K562 (cell line): ENCODE measurements around the gene PLAAT4. TPM values are rescaled to one million over a fixed set of nuclear protein-coding genes. Genes with fewer than 3 reads are reported as not detected.

ENCODE experiments used
- CTBP1 ChIP-seq: fragments of 450-650 bp; IDR thresholded peaks from 2 replicates; pipeline ENCODE4 v1.6.1; 2016; ENCODE audit warnings: borderline replicate concordance
- DEAF1 ChIP-seq: fragments of 450-650 bp; formaldehyde crosslinking; IDR thresholded peaks from 2 replicates; pipeline ENCODE4 v1.4.0; 2020; ENCODE audit warnings: mild to moderate bottlenecking, moderate library complexity
- FUS ChIP-seq: fragments of 200-400 bp; formaldehyde crosslinking; optimal IDR thresholded peaks from 2 replicates; pipeline ENCODE3; 2017; ENCODE audit warnings: low read depth, low read length
- GTF2E2 ChIP-seq: fragments of 200-800 bp; sonication (Bioruptor generic); IDR thresholded peaks from 2 replicates; pipeline ENCODE4 v1.6.1; 2016; ENCODE audit warnings: missing genetic modification characterization, missing compliant biosample characterization
- KHSRP ChIP-seq: fragments of 450-650 bp; IDR thresholded peaks from 2 replicates; pipeline ENCODE4 v1.6.1; 2017
- L3MBTL2 ChIP-seq: fragments of 450-650 bp; IDR thresholded peaks from 2 replicates; pipeline ENCODE4 v1.6.1; 2016; ENCODE audit warnings: mild to moderate bottlenecking, moderate library complexity
- NFXL1 ChIP-seq: fragments of 450-650 bp; formaldehyde crosslinking; IDR thresholded peaks from 2 replicates; pipeline ENCODE4 v1.4.0; 2021; ENCODE audit warnings: mild to moderate bottlenecking
- RBFOX2 ChIP-seq: fragments of 200-400 bp; formaldehyde crosslinking; IDR thresholded peaks from 2 replicates; pipeline ENCODE4 v1.6.1; 2017; ENCODE audit warnings: low read depth, mild to moderate bottlenecking, low read length, moderate library complexity
- SAP30 ChIP-seq: fragments of 200-600 bp; sonication (generic); IDR thresholded peaks from 2 replicates; pipeline ENCODE4 v1.6.1; 2012; ENCODE audit warnings: borderline replicate concordance, low read depth, mild to moderate bottlenecking, moderate library complexity, low read length, control low read depth, inconsistent platforms; ENCODE audit not compliant: insufficient read depth, poor library complexity, severe bottlenecking
- SNAPC5 ChIP-seq: fragments of 250-450 bp; sonication (Bioruptor Pico); IDR thresholded peaks from 2 replicates; pipeline ENCODE4 v1.8.0; 2021; ENCODE audit warnings: moderate library complexity, mild to moderate bottlenecking, inconsistent platforms
- SOX6 ChIP-seq: fragments of 450-650 bp; IDR thresholded peaks from 2 replicates; pipeline ENCODE4 v1.6.1; 2014; ENCODE audit warnings: mild to moderate bottlenecking
- SRSF1 ChIP-seq: fragments of 200-400 bp; formaldehyde crosslinking; IDR thresholded peaks from 2 replicates; pipeline ENCODE4 v1.6.1; 2017; ENCODE audit warnings: mild to moderate bottlenecking, low read depth, low read length, moderate library complexity
- STAT5A ChIP-seq: IDR thresholded peaks from 2 replicates; pipeline ENCODE4 v1.6.1; 2012; ENCODE audit warnings: low read length, inconsistent platforms, borderline replicate concordance
- TBL1XR1 ChIP-seq, 2 experiments: IDR thresholded peaks; 2 replicates each; pipeline ENCODE4 v1.6.1; 2012; ENCODE audit warnings: improper control_type of control experiment in 2 of 2, low read length in 2 of 2, mild to moderate bottlenecking in 1 of 2
- TCFL5 ChIP-seq: fragments of 250-450 bp; sonication (Bioruptor Pico); conservative IDR thresholded peaks from 2 replicates; pipeline ENCODE4 v1.6.1; 2021; ENCODE audit warnings: mild to moderate bottlenecking, moderate library complexity, matching md5 sums
- TFE3 ChIP-seq: fragments of 450-650 bp; formaldehyde crosslinking; IDR thresholded peaks from 2 replicates; pipeline ENCODE4 v1.4.0; 2020; ENCODE audit warnings: mild to moderate bottlenecking, mixed read lengths
- WHSC1 ChIP-seq: IDR thresholded peaks from one replicate; pipeline ENCODE4 v1.6.1; 2012; ENCODE audit warnings: low read length, control low read depth, inconsistent platforms
- ZBTB34 ChIP-seq: fragments of 250-450 bp; sonication (Bioruptor Pico); IDR thresholded peaks from 2 replicates; pipeline ENCODE4 v1.8.0; 2021; ENCODE audit warnings: mild to moderate bottlenecking, moderate library complexity
- ZNF3 ChIP-seq: fragments of 250-450 bp; sonication (Bioruptor Pico); IDR thresholded peaks from 2 replicates; pipeline ENCODE4 v1.5.0; 2021; ENCODE audit warnings: mild to moderate bottlenecking, moderate library complexity
- ZNF696 ChIP-seq: fragments of 250-450 bp; sonication (Bioruptor Pico); conservative IDR thresholded peaks from 2 replicates; pipeline ENCODE4 v1.4.0; 2020; ENCODE audit warnings: mild to moderate bottlenecking, moderate library complexity
- polyA plus RNA-seq, 8 experiments: library from polyadenylated mRNA; depleted of rRNA in 4 of 8; stranded (reverse) in 5 of 8; unstranded in 3 of 8; fragments of >200 nt; fragmentation: Nextera tagmentation in 2 of 8; fragmentation: Illumina TruSeq in 1 of 8; extraction: Ambion mirVana in 2 of 8; extraction: Trizol in 1 of 8; gene quantifications; 2 replicates each; pipeline versions ENCODE4 v1.2.1 to v1.2.3, GENCODE V29; 2011 to 2014; ENCODE audit warnings: inconsistent platforms in 1 of 8, missing spikeins in 1 of 8
- total RNA-seq, 7 experiments: library from RNA; depleted of rRNA in 6 of 7; stranded (reverse); fragments of >200 nt in 6 of 7; fragmentation: Illumina TruSeq in 2 of 7; extraction: Trizol in 2 of 7; gene quantifications; 2 replicates each; pipeline versions ENCODE4 v1.2.1 to v1.2.3, GENCODE V29; 2011 to 2021; ENCODE audit warnings: low replicate concordance in 1 of 7

The PLAAT4 gene
- total and polyA plus RNA-seq, 9 of the 15 experiments (the other 6 are each of a cell fraction or from before 2014, with no cell fraction given) = 0.54 to 3.0 (median 1.3) TPM; not detected in 1

- TF ChIP-seq DEAF1 (no peak), TBL1XR1 (IDR thresholded peaks at IDR 0.05; ENCODE audit: low read length in 2 of 2) (no peak), NFXL1 (CRISPR knock-in tag) (no peak), FUS (no peak), CTBP1 (peak; percentile 27; the same call in 1 of the 2 replicates), SNAPC5 (CRISPR knock-in tag) (no peak), SRSF1 (no peak), RBFOX2 (no peak), L3MBTL2 (peak; percentile 60), SAP30 (no peak), KHSRP (no peak), TFE3 (CRISPR knock-in tag) (no peak), WHSC1 (no peak), ZNF696 (CRISPR knock-in tag) (no peak), GTF2E2 (tag) (no peak), STAT5A (no peak), SOX6 (no peak), ZNF3 (no peak), ZBTB34 (CRISPR knock-in tag) (no peak), TCFL5 (no peak)
Observed at GRCh38 chr11:63536669-63537292, at the start of gene PLAAT4 (continued).
